22Rv1 (cell line): ENCODE results near the gene FXYD6.

ENCODE experiments used
- H3K27ac ChIP-seq: fragments of 450-650 bp; 2 replicates; pipeline ENCODE4 v1.5.1; 2017
- ZFX ChIP-seq: fragments of 450-650 bp; IDR thresholded peaks from 2 replicates; pipeline ENCODE4 v1.6.1; 2017; ENCODE audit warnings: antibody characterized with exemption, borderline replicate concordance
- TF ChIP-seq, protein P1 (sequence below): fragments of 450-650 bp; IDR thresholded peaks from 2 replicates; pipeline ENCODE4 v1.5.1; 2017; ENCODE audit warnings: mild to moderate bottlenecking

The FXYD6 gene

DNA sequence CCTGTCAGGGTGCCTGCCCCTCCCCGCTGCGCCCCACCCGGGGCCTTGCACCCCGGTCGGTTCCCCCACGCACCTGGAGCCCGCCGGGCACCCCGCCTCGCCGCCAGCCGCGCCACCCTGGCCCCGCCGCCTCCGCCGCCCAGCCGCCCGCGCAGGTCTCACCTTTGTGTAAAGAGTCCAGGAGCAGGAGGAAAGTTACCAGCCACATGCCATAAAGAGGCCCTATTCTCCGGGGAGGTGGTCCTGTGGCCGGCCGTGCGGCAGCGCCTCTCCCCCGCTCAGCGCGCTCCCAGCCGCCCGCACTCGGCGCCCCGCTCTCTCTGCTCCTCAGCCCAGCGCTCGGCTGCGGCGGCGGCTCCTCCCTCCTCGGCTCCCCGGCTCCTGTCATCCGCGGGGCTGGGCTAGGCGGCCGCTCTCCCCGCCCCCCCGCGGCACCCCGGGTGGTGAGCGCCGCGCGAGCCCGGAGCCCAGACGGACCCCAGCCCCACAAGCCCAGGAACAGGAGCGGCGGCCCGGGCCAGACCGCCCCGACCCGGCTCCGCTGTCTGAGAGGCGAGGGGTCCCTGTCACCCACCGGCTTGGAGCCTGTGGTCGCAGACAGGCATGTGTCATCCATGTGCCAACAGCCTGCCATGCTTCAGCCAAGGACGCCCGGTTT is 79.5 kb downstream of the FXYD6 start, which contains the start of gene DSCAML1:
DSCAML1 (minus strand) TSS at position 345 of the 658 bp plus-strand sequence; CDS start at position 208, 137 bp downstream.
- TF ChIP-seq, protein P1, sequence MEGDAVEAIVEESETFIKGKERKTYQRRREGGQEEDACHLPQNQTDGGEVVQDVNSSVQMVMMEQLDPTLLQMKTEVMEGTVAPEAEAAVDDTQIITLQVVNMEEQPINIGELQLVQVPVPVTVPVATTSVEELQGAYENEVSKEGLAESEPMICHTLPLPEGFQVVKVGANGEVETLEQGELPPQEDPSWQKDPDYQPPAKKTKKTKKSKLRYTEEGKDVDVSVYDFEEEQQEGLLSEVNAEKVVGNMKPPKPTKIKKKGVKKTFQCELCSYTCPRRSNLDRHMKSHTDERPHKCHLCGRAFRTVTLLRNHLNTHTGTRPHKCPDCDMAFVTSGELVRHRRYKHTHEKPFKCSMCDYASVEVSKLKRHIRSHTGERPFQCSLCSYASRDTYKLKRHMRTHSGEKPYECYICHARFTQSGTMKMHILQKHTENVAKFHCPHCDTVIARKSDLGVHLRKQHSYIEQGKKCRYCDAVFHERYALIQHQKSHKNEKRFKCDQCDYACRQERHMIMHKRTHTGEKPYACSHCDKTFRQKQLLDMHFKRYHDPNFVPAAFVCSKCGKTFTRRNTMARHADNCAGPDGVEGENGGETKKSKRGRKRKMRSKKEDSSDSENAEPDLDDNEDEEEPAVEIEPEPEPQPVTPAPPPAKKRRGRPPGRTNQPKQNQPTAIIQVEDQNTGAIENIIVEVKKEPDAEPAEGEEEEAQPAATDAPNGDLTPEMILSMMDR, result no peak
- no peak for TF ChIP-seq ZFX
- H3K27ac ChIP-seq, result no peak within 1 kb of the TSS

DNA sequence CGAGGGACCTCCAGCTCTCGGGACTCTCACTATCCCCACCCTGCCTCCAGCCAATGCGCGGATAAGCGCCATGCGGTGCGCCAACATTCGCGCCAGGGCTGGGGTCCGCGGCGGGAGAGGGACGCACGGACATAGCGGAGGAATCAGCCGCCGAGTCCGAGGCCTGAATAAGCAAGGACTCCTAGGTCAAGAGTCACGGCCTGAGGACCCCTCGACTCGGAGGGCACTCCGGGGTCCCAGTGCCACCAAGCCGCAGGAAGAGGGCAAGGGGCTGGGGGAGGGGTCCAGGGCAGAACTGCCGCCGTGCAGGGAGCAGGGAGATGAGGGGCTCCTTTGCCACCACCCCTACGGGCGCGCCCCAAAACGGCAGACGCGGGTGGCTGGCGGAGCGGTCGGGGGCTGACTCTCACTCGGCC is 80.0 kb downstream of the FXYD6 start:
- H3K27ac ChIP-seq, result no peak overlapping the region
- TF ChIP-seq, protein P1, result no peak
- TF ChIP-seq ZFX, result no peak

DNA sequence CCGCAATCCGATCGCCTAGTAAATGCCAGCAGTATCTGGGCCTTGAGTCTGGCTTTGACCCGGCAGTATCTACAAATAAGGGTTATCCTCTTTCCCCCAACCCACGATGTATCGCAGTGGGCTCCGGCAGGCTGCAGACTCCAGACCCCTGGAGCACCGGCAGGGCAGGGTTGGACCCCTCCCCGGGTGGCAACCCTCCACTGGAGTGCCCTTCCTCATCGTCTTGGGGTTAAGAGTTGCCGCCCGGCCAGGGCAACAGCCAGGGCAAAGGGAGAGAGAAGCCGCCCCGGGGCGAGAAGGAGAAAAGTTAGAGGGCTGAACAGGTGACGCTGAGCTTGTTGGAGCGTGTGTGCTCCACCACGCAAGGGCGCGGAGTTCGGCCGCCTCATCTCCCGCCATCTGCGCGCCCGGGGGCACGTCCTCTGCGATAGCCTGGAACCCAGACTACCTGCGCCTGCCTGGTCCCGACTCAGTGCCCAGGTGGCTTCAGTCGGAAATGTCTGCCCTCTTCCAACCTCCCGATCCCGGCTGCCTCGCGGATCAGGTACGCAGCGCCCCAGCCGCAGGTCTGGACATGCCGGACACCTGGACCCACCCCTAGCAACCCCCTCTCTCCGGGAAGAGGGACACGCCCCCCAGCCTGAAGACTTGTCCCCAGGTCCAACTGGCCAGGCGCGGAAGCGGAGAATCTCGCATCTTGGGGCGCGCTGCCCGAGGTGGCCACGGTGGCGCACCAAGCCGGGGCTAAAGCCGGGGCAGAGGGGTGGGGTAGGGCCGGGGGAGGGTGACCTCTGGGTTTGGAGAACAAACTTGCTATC is 80.6 kb downstream of the FXYD6 start:
- TF ChIP-seq, protein P1, result no peak
- no peak for TF ChIP-seq ZFX
- no peak overlapping the region for H3K27ac ChIP-seq

DNA sequence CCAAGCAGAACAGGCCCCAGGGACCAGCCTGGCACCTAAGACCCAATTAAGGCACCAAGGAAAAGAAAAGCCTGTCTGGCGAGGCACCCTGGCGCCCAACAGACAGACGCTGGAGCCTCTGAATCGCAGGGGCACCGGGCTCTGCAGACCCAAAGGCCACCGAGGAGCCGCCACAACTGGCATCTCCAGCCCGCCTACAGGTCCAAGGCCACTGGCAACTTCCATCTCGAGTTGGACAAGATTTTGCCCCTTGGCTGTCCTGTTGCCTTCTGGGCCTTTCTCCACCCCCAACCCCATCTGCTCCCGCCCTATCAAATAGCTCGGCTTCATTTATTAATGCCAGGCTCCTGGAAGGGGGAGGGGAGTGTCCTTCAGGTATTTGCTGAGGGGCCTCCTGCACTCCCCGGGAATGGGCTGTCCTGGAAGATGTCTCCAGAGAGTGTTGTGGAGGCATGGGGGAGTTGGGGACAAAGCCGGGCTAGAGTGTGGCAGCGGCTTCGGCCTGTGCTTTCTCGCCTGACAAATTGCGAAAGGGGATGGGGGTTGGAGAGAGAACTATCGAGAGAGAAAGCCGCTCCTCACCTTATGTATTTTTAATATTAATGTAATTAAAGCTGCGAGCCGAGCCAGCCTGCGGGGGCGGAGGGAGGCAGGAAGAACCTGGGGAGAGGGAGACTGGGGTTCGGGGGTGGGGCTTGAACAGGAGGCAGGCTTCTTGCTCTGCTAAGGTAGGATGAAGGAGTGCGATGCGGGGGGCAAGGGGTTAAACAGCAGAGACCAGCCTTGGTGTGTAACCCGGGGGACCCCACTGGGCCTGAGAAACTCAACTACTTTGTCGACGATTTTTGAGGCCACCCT is 81.5 kb downstream of the FXYD6 start:
- no peak overlapping the region for H3K27ac ChIP-seq
- TF ChIP-seq ZFX, result no peak
- TF ChIP-seq, protein P1, result no peak

DNA sequence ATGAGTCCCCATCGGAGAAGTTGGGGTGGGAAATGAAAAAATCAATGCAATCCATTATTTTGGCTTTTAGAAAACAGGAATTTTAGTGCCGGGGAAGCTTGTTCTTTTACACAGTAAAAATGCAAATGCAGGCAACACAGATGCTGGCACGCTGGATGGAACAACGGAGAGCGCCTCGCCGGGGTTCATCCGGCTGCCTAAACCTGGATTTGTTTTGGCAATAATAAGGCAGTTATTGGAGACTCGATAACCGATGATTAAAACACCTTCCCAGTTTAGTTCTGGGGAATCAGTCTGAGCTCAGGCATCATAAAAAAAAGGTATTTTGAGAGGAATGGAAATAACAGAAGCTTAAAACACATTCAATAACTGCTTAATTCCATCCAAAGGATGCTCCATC is 82.3 kb downstream of the FXYD6 start:
- TF ChIP-seq, protein P1, result no peak
- TF ChIP-seq ZFX, result no peak
- H3K27ac ChIP-seq, result no peak overlapping the region

DNA sequence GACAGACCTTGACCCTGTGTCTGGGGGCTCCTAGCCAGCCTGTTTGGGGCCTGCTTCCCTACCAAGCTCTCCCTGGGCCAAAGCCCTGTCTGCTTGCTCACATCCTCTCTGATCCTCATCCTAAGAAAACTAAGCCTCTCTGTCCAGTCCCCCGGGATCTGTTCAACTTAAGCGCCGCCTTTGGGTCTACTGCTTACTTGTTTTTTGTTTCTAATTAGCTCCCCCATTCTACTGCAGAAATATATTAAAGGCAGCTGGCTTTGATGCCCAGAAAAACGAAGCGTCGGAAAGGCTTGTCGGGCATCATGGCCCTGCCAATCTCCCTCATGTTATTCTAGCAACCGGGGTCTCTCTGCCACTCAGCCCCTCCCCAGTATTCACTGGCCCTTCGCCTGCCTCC is 82.9 kb downstream of the FXYD6 start:
- H3K27ac ChIP-seq, result no peak overlapping the region
- no peak for TF ChIP-seq ZFX
- TF ChIP-seq, protein P1, result no peak
